Activated naive CD4-positive, alpha-beta T cell treated with anti-CD3 and anti-CD28 coated beads, Interleukin-2, amount 50 U/mL, for 16 hours (primary cell): ENCODE measurements around the gene FMN1.

Experiments used
- DNase-seq: peaks from one replicate; pipeline ENCODE4 v3.0.0-alpha.2; 2020

Gene FMN1

DNA sequence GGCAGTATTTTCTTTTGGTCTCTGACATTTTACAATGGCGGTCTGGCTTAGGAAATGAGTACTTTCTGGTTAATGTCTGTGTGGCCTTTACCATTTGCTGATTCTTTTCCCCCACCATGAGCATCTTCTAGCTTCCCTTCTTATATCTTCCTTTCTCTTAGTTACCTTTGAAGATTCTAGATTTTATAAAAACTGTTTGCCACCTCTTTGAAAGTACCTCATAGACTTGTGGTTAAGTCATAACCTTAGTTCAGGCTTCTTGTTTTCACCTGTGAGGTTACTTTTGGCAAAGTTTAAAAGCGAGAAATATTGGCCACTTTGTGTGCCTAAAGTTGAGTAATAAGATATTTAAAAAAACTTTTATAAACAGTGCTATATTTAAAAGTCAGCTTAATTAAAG is 147.4 kb downstream of the FMN1 start:
- DNase-seq, result no peak

DNA sequence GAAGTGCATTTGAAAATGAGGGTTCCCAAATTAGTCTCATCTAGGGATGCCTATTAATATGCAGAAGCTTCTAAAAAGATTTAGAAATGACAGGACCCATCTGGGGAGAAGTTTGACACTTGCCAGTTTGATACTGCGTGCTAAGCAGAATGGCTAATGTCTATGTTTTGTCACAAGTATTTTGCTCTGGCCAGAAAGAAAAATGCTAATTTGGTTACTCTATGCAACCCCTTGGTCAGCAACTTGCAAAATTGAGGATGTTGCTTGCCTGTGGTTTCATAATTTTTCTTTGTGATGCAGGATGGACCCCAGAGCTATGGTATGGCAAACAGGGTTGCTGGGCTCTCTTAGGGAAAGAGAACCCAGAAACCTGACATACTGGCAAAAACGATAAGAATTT is 148.2 kb downstream of the FMN1 start:
- DNase-seq, result no peak

DNA sequence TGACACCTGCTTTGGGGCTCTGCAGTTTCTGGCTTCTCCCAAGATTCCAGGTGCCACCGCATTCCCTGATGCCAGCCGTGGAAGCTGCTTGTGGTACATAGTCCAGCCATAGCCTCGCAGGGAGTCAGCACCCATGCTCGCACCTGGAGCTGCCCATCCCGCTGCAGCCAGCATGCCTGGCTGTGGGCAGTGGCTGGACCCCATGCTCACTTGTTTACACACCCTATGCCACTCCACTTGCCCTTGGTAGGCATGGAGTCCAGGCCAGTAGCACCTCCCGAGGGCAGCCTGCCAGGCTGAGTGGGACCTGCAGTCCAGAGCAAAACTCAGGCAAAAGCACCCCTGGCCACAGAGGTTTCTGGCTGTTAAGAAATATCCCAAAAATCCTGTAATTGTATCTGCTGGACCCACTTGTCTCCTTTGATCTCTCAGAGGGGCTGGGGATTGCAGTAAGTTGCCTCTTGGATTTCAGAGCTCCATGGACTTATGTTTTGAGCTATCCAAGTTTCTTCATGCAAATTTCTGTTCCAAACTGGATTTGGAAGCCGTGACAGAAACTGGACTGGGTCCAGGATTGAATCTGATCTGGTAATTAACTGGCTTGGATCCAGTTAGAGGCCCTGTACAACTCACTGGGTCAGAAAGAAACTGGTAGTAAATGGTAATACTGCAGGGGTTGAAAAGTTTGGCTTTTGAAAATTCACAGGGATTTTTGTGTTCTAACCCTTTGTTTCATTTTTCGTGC is 149.3 kb downstream of the FMN1 start:
- no peak for DNase-seq

DNA sequence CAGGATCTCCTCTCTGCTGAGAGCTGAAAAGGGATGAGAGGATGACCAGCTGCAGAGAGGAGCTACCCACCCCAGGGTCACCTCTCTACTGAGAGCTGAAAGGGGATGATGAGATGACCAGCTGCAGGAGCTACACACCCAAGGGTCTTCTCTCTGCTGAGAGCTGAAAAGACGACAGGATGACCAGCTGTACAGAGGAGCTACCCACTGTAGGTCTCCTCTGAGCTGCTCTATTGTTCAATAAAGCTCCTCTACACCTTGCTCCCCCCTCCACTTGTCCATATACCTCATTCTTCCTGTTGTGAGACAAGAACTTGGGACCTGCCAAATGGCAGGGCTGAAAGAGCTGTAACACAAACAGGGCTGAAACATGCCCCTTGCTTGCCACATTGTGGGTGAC is 149.9 kb downstream of the FMN1 start:
- no peak for DNase-seq

DNA sequence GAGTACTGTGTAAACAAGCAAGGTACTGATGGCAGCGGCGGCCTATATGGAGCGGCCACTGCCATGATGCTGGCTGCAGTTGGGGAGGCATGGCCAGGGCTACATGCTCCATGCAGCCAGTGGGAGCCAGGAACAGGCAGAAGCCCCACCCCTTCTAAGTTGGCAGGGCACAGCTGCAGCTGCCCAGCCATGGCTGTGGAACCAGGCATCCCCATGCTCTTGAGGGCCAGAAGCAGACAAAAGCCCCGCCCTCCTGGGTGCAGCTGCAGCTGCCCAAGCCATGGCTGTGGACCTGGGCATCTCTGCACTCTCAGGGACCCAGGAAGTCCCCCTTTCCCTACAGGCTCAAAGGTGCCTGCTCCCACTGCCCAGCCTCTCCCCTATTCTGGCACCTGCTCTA is 150.9 kb downstream of the FMN1 start:
- DNase-seq, result no peak

DNA sequence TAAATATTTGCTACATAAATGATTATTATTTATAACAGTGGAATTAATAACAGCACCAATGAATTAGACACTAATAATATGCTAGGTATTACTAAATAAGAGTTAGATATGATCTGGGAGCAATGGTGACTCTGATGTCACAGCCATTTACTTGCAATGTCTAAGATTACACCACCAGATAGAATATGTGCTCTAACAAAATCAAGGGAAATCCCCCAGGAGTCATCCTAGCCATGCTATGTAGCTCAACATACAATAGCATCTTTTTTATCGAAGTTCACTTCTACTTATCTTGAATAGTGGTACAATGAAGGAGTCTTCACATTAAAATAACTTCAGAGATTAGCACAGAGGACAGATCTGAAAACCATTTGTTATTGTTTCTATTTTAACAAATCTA is 154.0 kb downstream of the FMN1 start:
- DNase-seq, result no peak

DNA sequence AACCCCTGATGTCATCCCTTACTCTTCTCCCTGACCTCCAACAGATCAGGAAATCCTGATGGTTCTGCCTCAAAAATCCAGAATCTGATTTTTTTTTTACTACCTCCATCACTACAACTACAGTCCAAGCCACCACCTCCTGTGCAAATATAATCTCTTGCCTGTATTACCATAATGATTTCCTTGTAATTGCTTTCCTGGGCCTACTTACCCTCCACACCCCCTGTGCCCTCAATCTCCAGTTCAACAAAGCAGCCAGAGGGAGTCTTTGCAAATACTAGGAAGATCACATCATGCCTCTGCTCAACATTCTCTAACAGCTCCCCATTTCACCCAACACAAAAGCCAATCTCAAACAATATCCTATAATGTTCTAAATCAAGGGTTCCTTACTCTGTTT is 159.9 kb downstream of the FMN1 start:
- no peak for DNase-seq

DNA sequence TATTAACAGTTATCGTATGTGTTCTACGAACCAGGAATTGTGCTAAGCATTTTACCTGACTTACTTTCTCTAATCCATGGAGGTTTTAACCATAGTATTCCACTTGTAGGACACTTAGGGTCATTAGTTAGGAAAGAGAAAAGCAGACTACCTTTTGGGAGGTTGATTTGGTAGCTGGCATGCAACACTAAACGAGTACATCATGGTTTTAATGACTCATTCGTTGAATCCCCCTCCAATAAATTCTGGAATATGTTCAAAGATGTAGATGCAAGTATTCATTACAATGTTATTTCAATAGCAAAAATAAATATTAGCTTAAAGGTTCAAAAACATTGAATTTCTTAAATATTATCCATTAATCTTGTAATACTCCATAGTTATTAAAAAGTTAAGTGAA is 162.5 kb downstream of the FMN1 start:
- no peak for DNase-seq

DNA sequence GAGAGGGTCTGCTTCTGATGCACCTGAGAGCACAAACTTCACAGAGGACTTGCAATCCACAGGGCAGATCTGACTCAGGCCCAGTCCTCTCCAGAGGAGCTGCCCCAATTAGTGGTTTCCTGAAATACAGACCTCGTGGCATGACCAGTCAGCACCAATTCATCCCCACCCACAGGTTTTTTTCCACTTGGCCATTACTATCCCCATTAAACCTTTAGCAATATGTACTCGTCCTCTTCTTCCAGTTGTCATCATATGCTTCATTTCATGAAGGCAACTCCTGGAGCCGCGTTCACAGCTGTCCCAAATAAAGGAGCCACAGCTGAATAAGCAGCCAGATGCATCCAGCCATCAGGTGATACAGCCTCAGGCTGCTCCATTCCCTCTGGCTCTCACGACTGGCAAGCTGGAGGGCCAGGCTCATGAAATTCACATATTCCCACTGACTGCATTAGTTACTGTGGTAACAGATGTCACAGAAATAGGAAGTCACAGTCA is 163.1 kb downstream of the FMN1 start:
- no peak for DNase-seq

DNA sequence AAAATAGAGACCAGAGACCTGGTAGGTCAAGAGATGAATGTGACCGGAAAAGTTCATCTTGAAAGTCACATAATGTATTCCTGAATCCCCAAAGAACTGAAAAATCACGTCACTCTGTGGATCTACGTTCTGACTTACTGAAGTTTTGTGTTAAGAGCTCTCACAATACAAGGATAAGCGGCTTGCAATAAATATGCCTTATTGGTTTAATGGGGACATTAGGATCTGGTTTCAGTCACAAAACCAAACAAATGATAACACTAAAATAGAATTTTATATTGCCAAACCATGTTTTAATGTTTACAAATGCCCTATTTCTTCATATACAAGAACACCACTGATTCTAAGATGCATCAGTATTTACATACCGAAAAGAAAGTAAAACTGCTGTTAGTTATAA is 164.2 kb downstream of the FMN1 start:
- DNase-seq, result no peak

DNA sequence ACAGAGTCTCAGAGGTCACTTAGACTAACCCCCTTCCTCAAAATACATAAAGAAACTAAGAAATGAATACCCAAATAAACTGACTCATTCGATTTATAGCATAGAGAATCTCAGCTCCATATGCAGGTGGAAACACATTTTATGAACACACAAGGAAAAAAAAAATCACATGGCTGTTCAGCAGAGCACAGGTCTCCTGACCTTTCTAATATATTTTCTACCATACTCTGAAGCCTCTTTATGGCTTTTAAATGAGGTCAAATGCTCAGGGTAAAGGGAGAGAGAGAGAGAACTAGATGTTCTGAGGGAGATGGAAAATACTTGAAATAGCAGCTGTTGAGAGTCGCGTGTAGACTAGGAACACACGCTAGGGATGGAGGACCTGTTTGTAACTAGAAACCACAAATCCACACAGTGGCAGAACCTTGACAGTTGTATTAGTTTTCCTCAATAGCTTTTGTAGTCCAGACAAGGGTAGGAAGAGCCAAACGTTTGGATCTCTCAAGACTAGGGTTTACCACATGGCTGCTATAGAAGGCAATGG is 165.3 kb downstream of the FMN1 start:
- no peak for DNase-seq

DNA sequence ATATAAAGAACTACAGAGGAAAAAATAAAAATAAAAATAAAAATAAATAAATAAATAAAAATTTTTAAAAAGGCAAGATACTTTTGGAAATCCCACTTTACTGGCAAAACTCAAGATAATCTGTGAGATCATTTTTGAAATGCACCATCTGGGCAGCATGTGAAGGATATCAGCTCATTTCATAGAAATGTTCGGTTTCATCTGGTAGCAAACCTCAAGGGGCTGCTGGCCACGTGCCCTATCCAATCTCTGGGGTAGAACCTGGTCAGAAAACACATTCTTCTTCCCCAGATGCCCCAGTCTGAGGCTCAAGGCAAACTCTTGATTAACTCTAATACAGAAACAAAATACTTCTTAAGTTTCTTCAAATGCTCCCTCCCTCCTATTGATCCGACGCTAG is 166.0 kb downstream of the FMN1 start:
- DNase-seq, result no peak

DNA sequence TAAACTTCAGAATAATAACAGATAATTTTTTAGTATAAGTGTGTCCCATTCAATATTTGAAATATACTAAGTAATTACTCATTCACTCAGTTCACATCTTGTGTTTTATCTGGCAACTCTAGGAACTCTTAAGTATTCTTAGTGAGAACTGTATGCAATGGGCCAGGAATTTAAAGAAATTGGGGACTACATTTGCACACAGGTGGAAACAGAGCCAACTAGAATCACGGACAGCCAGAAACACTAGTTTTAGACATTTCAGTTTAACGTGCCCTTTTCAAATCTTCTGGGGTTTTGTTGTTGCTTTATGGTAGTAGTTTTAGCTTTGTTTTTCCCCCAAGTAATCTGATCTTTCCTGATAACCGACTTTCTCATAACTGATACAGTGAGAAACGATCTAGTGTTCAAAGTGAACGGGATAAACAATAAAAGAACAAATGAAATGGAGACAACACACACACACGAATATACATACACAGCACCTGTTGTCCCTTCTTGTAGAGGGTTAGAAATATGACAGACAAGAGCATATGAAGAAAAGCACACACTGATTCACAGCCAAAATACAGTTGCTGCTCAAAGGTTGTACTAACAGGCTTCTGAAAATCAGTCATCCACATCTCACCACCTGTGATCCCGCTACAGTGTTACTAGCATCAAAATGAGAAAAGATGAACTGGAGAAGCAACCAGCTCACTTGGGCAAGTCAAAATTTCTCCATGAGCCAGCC is 167.0 kb downstream of the FMN1 start:
- no peak for DNase-seq

DNA sequence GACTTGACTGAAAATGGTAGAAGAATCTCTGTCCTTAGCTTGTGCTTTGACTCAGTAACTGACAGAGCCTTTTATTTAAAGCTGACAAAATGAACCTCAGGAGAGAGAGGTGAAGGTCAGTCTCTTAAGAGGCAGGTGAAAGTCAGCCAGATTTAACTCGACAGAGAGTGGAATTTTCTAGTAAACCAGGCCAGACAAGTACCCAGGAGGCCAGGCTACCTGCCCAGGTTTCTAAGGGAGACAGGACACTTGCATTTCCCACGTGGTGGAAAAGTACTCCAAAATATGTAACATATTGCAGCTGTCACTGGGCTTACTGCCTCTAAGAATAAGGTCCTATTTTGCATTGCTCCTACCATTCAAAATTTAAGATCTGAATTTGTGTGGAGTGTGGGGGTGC is 167.9 kb downstream of the FMN1 start:
- DNase-seq, result no peak

DNA sequence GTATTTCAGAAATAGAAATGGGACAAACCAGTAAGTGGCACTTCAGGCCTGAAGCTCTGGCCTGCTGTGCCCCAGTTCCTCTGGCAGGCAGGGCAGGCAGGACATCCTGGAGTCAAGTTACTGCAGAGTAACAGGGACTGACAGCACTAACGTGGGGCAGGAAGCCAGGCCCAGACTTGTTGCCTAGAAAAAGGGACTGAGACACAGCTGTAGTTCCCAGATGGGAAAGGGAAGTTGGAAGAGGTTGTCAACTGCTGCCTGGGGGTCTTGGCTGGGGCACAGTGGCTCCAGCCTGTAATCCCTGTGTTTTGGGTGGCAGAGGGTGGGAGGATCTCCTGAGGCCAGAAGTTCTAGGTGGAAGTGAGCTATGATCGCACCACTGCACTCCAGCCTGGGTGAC is 171.9 kb downstream of the FMN1 start:
- DNase-seq, result no peak

DNA sequence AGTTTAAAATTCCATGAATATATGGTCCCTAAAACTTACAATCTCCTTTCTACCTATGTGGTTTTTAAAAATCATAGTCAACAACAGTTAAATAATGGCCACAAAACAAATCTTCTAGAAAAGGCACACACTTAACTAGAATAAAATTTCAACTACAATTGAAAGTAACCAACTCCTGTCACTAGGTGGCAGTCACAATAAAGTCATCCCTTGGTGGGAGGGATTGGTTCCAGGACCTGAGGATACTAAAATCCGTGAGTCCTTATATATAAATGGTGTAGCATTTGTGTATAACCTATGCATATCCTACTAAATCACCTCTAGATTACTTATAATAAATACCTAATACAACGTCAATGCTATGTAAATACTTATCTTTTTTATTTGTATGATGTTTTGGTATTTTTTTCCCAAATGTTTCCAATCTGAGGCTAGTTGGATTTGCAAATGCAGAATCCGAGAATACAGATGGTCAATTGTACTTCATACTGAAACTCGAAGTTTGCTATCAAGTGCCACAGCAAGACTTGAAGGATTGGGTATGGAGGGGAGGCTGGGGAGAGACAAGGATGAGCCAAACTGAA is 172.6 kb downstream of the FMN1 start:
- DNase-seq, result no peak

DNA sequence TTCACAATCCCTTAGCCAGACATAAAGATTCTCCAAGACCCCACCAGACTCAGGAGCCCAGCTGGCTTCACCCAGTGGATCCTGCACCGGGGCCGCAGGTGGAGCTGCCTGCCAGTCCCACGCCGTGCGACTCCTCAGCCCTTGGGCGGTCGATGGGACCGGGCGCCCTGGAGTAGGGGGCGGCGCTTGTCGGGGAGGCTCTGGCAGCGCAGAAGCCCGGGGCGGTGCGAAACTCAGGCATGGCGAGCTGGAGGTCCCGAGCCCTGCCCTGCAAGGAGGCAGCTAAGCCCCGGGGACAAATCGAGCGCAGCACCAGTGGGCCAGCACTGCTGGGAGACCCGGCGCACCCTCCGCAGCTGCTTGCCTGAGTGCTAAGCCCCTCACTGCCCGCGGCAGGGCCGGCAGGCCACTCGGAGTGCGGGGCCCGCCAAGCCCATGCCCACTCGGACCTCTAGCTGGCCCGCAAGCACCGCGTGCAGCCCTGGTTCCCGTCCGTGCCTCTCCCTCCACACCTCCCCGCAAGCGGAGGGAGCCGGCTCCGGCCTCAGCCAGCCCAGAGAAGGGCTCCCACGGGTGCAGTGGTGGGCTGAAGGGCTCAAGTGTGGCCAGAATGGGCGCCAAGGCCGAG is 175.0 kb downstream of the FMN1 start:
- DNase-seq, result no peak

DNA sequence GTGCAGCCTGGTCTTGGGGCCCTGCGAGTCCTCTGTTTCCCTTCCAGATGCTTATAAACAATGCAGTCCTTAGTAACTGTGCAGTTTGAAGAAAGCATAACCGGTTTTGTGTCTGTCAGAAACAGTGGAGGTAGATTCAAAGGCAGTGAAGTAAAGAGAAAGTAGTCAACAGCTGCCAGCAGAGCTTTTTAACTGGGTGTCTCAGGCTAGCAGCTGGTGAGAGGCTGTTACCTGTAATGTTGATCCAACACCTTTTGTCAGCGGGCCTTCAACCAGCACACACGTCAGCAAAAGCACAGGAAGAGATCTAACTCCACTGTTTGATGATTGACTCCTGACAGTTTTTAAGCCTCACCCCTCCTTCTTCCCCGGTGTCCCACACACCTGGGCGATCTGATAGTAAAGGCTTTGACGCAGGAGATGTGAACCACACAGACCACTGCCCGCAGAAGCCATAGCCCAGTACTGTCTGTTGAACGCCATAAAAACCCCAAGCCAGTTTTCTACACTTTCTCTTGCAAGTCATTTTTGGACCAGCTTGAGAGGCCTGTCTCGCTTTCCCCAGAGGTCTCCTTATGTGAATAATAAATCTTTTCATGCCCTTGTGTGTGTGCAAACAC is 178.0 kb downstream of the FMN1 start:
- DNase-seq, result no peak

DNA sequence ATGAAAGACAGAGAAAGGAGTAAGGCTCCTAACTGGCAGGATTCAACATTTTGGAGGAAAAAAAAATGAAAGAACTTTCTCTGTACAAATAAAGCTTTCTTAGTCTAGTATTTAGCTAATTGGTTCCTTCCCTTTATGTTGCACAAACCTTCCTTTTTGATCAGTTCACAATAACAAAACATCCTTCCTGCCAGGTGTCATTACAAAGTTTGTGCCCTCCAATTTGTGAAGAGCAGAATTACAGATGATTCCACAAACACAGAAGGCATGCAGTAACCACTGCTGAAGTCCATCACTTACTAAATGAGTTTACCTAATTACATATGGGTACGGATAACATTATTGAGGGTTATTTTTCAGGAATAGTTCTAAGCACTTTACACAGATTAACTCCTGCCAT is 179.9 kb downstream of the FMN1 start:
- no peak for DNase-seq

DNA sequence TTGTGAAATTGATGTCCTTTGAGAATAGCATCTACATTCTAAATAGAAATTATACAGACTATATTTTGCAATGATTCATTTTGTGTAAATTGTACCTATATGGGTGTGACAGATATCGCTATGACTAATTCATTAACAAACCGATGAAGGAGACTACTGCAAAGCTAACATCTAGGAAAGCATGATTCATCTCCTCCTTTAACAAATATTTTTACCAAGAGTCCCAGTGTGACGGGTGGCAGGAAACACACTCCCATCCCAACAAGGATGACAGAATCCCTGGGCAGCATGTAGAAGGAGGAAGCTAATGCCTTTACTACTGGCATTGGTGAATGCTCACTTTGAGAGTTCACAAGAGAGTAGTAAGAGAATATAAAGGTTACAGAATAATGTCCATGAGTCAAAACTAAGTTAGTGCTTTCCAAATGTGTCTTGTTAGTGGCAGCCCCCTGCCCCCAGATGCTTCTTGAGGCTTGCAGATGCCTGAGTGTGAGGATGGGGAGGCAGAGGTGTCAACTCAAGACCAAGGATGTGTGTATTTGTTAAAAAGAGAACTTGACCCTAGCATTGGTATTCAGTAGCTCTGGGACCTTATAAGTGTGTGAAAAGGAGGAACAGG is 180.6 kb downstream of the FMN1 start:
- no peak for DNase-seq

DNA sequence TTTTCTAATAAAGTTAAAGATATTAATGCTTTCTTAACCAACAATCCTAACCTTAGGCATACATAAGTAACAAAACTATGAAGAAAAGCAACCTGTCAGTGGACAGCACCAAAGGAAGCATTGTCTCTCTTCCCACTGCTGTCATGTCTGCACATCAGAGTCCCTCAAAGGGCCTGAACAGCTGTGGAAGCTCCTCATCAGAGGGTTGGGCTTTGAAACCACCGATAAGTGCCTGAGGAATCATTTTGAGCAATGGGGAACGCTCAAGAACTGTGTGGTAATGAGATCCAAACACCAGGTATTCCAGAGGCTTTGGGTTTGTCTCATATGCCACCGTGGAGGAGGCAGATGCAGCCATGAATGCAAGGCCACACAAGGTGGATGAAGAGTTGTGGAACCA is 182.5 kb downstream of the FMN1 start:
- no peak for DNase-seq

DNA sequence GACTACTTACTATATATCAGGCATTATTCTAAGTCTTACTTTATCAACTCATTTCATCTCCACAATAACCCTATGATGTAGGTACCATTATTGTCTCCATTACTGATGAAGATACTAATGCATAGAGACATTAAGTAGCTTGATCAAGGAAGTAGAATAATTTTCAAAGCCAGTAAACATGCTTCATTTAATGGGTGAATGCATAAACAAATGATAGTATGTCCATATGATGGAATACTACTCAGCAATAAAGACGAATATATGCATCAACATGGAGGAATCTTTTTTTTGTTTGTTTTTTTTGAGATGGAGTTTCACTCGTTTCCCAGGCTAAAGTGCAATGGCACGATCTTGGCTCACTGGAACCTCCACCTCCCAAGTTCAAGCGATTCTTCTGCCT is 184.9 kb downstream of the FMN1 start:
- no peak for DNase-seq

DNA sequence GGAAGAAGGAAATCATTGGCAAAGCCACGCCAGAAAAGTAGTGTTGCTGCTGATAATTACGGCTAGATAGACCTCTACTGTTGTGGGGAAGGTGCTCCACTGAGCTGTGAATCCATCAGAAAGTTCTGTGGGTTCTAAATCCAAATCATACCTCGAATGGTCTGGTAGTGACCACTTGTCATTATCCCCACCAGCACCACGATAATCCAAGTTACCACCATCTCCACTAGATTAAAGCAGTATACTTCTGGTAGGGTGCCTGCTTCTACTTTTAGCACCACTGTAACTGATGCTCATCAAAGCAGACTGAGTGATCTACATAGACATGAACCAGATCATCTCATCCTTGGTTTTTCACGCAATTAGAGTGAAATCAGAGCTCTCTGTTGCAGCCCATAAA is 185.5 kb downstream of the FMN1 start:
- DNase-seq, result no peak
